Upper lobe of left lung (tissue), 4 donors: ENCODE data around the gene AACS.

Experiments used
- POLR2AphosphoS5 ChIP-seq, 2 donors: sonication (generic); formaldehyde crosslinking; IDR thresholded peaks; one replicate each; pipeline ENCODE4 v1.5.1; 2017; ENCODE audit warnings: antibody characterized with exemption in 2 of 2
- TF ChIP-seq, protein P1 (sequence below), 6 experiments: fragments of 450-650 bp in 4 of 6; fragments of 200-600 bp in 2 of 6; sonication (generic) in 2 of 6; IDR thresholded peaks; one replicate each; pipeline ENCODE4 v1.5.1; 2016 to 2019; ENCODE audit warnings: antibody characterized with exemption in 6 of 6

DNA sequence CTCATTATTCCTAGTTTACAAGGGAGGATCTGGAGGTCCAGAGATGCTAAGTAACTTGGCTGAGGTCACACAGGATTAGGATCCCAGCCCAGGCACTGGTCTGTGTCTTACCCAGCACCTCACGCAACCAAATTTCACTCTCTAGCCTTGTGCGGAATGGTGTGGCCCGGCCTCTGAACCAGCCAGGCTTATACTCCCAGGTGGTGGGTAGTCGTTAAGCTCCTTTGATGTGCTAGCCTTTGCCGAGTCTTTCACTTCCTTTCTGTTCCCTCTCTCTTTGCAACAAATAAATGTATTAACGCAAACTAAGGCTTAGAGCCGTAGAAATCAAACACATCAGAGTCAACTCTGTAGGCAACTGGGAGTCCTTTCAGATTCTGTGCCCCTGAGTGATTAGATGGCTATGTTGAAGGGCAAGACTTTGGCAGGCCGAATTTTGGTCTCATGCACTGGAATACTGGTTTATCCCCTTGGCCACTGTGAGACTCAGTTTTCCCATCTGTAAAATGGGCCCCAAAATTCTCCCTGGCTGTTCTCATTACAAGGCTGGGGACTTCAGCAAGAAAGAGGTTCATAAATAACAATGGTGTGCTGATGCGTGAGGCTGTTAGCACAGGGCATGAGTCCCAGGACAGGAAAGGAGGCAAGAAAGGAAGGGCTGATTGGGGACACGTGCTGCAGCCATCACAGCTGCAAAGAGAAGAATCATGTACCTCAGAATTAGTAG is 126.3 kb downstream of the AACS start:
- TF ChIP-seq POLR2AphosphoS5 (IDR thresholded peaks at IDR 0.05), result no peak
- TF ChIP-seq, protein P1, sequence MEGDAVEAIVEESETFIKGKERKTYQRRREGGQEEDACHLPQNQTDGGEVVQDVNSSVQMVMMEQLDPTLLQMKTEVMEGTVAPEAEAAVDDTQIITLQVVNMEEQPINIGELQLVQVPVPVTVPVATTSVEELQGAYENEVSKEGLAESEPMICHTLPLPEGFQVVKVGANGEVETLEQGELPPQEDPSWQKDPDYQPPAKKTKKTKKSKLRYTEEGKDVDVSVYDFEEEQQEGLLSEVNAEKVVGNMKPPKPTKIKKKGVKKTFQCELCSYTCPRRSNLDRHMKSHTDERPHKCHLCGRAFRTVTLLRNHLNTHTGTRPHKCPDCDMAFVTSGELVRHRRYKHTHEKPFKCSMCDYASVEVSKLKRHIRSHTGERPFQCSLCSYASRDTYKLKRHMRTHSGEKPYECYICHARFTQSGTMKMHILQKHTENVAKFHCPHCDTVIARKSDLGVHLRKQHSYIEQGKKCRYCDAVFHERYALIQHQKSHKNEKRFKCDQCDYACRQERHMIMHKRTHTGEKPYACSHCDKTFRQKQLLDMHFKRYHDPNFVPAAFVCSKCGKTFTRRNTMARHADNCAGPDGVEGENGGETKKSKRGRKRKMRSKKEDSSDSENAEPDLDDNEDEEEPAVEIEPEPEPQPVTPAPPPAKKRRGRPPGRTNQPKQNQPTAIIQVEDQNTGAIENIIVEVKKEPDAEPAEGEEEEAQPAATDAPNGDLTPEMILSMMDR (IDR thresholded peaks at IDR 0.05), result no peak
